IMR-90 (cell line): ENCODE results near the gene HNRNPU. TPM values are rescaled to one million over a fixed set of nuclear protein-coding genes. Genes with fewer than 3 reads are reported as not detected.
A peak's percentile ranks its signal among the peaks of the same experiment; 100 is the strongest.

Experiments used
- ATAC-seq: fragments of 200-7000 bp; cut with Tn5 transposase; 2 replicates; pipeline ENCODE4 v1.9.1; 2020; ENCODE audit warnings: low read depth, mild to moderate bottlenecking, moderate library complexity
- BruUV-seq: library from RNA; stranded (reverse); fragments of 400-500 nt; replicated peaks from 2 replicates; lab custom pipeline; 2021; lab: Mats Ljungman, UMichigan
- CTCF ChIA-PET: fragments of 300-600 bp; formaldehyde crosslinking; extraction: SDS; loops from one replicate; lab custom pipeline; 2021; ENCODE audit warnings: antibody characterized with exemption; lab: Yijun Ruan, JAX
- POLR2A ChIA-PET: fragments of 300-600 bp; sonication (Branson Sonifier 250); formaldehyde crosslinking; loops from one replicate; lab custom pipeline; 2022; ENCODE audit warnings: antibody characterized with exemption; ENCODE audit not compliant: unreplicated experiment; lab: Charles Lee
- DNase-seq: peaks from one replicate; pipeline ENCODE4 v3.0.0; 2013
- H2AFZ ChIP-seq: replicated peaks from 2 replicates; pipeline ENCODE3; 2013; ENCODE audit warnings: low read length, mild to moderate bottlenecking; ENCODE audit not compliant: poor library complexity
- H2AK5ac ChIP-seq: 2 replicates; pipeline ENCODE4 v1.6.1; 2013; ENCODE audit warnings: low read depth, low read length, inconsistent platforms
- H2AK9ac ChIP-seq: replicated peaks from 2 replicates; pipeline ENCODE3; 2013; ENCODE audit warnings: mild to moderate bottlenecking, low read depth, low read length, moderate library complexity; ENCODE audit not compliant: poor library complexity
- H2BK120ac ChIP-seq: 2 replicates; pipeline ENCODE4 v1.6.1; 2013; ENCODE audit warnings: low read depth, low read length, inconsistent platforms
- H2BK15ac ChIP-seq: 3 replicates; pipeline ENCODE4 v1.6.1; 2013; ENCODE audit warnings: low read depth, low read length, inconsistent platforms
- H2BK20ac ChIP-seq: 2 replicates; pipeline ENCODE4 v1.6.1; 2013; ENCODE audit warnings: low read depth, mild to moderate bottlenecking, inconsistent platforms, low read length, moderate library complexity
- H2BK5ac ChIP-seq: 2 replicates; pipeline ENCODE4 v1.6.1; 2013; ENCODE audit warnings: mild to moderate bottlenecking, low read depth, low read length, inconsistent platforms; ENCODE audit not compliant: poor library complexity, severe bottlenecking
- H3K14ac ChIP-seq: replicated peaks from 2 replicates; pipeline ENCODE4 v1.6.1; 2013; ENCODE audit warnings: low read depth, low read length, inconsistent platforms
- H3K18ac ChIP-seq: 2 replicates; pipeline ENCODE4 v1.6.1; 2013; ENCODE audit warnings: low read depth, low read length, control low read depth
- H3K23ac ChIP-seq: 2 replicates; pipeline ENCODE4 v1.6.1; 2013; ENCODE audit warnings: low read depth, low read length, inconsistent platforms
- H3K27ac ChIP-seq: 2 replicates; pipeline ENCODE4 v1.5.1; 2013; ENCODE audit warnings: mild to moderate bottlenecking, control low read depth, low read length; ENCODE audit not compliant: insufficient read depth
- H3K27me3 ChIP-seq: 2 replicates; pipeline ENCODE4 v1.6.1; 2013; ENCODE audit warnings: low read length; ENCODE audit not compliant: control insufficient read depth, insufficient read depth
- H3K36me3 ChIP-seq: 2 replicates; pipeline ENCODE4 v1.6.1; 2013; ENCODE audit warnings: low read length, mixed read lengths; ENCODE audit not compliant: control insufficient read depth, insufficient read depth
- H3K4ac ChIP-seq: 2 replicates; pipeline ENCODE4 v1.6.1; 2013; ENCODE audit warnings: low read depth, low read length, inconsistent platforms
- H3K4me1 ChIP-seq: 2 replicates; pipeline ENCODE4 v1.6.1; 2013; ENCODE audit warnings: low read length, mixed read lengths; ENCODE audit not compliant: control insufficient read depth, insufficient read depth
- H3K4me2 ChIP-seq: 2 replicates; pipeline ENCODE4 v1.6.1; 2013; ENCODE audit warnings: low read depth, mild to moderate bottlenecking, control low read depth, low read length, moderate library complexity
- H3K4me3 ChIP-seq: 2 replicates; pipeline ENCODE4 v1.5.1; 2013; ENCODE audit warnings: low read depth, mild to moderate bottlenecking, control low read depth, low read length, moderate library complexity; ENCODE audit not compliant: insufficient read depth
- H3K56ac ChIP-seq: 2 replicates; pipeline ENCODE4 v1.6.1; 2013; ENCODE audit warnings: low read length, inconsistent platforms; ENCODE audit not compliant: insufficient read depth; ENCODE audit errors: extremely low read depth
- H3K79me1 ChIP-seq, 2 experiments: 2 replicates each; pipeline ENCODE4 v1.6.1; 2013; ENCODE audit warnings: low read length in 2 of 2, inconsistent platforms in 1 of 2, low read depth in 1 of 2
- H3K9ac ChIP-seq: 2 replicates; pipeline ENCODE4 v1.6.1; 2013; ENCODE audit warnings: low read depth, low read length, control low read depth
- H3K9me1 ChIP-seq: 2 replicates; pipeline ENCODE4 v1.6.1; 2013; ENCODE audit warnings: low read length, inconsistent platforms; ENCODE audit not compliant: insufficient read depth
- H3K9me3 ChIP-seq: 2 replicates; pipeline ENCODE4 v1.6.1; 2013; ENCODE audit warnings: low read length; ENCODE audit not compliant: control insufficient read depth, insufficient read depth
- H4K20me1 ChIP-seq: 2 replicates; pipeline ENCODE4 v1.6.1; 2013; ENCODE audit warnings: low read length, inconsistent platforms; ENCODE audit not compliant: insufficient read depth
- H4K5ac ChIP-seq: 2 replicates; pipeline ENCODE4 v1.6.1; 2013; ENCODE audit warnings: mild to moderate bottlenecking, low read depth, low read length, control low read depth
- H4K8ac ChIP-seq, 2 experiments: 2 replicates each; pipeline ENCODE4 v1.6.1; 2013; ENCODE audit warnings: low read depth in 2 of 2, low read length in 2 of 2, control low read depth in 1 of 2, inconsistent platforms in 1 of 2
- H4K91ac ChIP-seq: 2 replicates; pipeline ENCODE4 v1.6.1; 2013; ENCODE audit warnings: low read depth, low read length, inconsistent platforms; ENCODE audit not compliant: insufficient read depth
- BHLHE40 ChIP-seq: fragments of 150-350 bp; IDR thresholded peaks from 2 replicates; pipeline ENCODE4 v1.6.1; 2016; ENCODE audit warnings: mild to moderate bottlenecking, low read depth, low read length
- CEBPB ChIP-seq: IDR thresholded peaks from 2 replicates; pipeline ENCODE4 v1.6.1; 2012; ENCODE audit warnings: low read depth, low read length, improper control_type of control experiment
- CHD1 ChIP-seq: IDR thresholded peaks from 2 replicates; pipeline ENCODE4 v1.6.1; 2012; ENCODE audit warnings: low read depth, low read length, improper control_type of control experiment
- ELK1 ChIP-seq: fragments of 150-350 bp; IDR thresholded peaks from 2 replicates; pipeline ENCODE4 v1.6.1; 2016; ENCODE audit warnings: low read depth, mild to moderate bottlenecking, low read length, moderate library complexity, borderline replicate concordance
- FOS ChIP-seq: fragments of 150-350 bp; IDR thresholded peaks from 2 replicates; pipeline ENCODE4 v1.6.1; 2016; ENCODE audit warnings: low read depth, low read length
- MAFK ChIP-seq: IDR thresholded peaks from 2 replicates; pipeline ENCODE4 v1.6.1; 2012; ENCODE audit warnings: low read depth, low read length, improper control_type of control experiment
- MAZ ChIP-seq: IDR thresholded peaks from 2 replicates; pipeline ENCODE4 v1.6.1; 2012; ENCODE audit warnings: low read depth, mild to moderate bottlenecking, low read length, improper control_type of control experiment, moderate library complexity, borderline replicate concordance
- MXI1 ChIP-seq: IDR thresholded peaks from 2 replicates; pipeline ENCODE4 v1.6.1; 2012; ENCODE audit warnings: low read depth, mild to moderate bottlenecking, low read length, moderate library complexity, borderline replicate concordance
- NFE2L2 ChIP-seq: fragments of 150-350 bp; IDR thresholded peaks from 2 replicates; pipeline ENCODE4 v1.6.1; 2016; ENCODE audit warnings: low read depth, mild to moderate bottlenecking, low read length
- POLR2A ChIP-seq: IDR thresholded peaks from 2 replicates; pipeline ENCODE4 v1.6.1; 2012; ENCODE audit warnings: mild to moderate bottlenecking, low read depth, low read length
- RCOR1 ChIP-seq: IDR thresholded peaks from 2 replicates; pipeline ENCODE4 v1.6.1; 2012; ENCODE audit warnings: mild to moderate bottlenecking, low read length, improper control_type of control experiment; ENCODE audit not compliant: insufficient replicate concordance
- SMC3 ChIP-seq: fragments of 150-350 bp; IDR thresholded peaks from 2 replicates; pipeline ENCODE4 v1.6.1; 2016; ENCODE audit warnings: low read depth, mild to moderate bottlenecking, antibody characterized with exemption, low read length, moderate library complexity
- WGBS, 2 experiments: methylation state at CpG; one replicate each; pipeline versions ENCODE4 v1.1.5 to v1.1.7; 2013; ENCODE audit warnings: missing lambda C conversion rate in 2 of 2; ENCODE audit not compliant: insufficient read length in 1 of 2; ENCODE audit errors: extremely low coverage in 2 of 2; 5-methylcytosine and 5-hydroxymethylcytosine counted together
- dilution Hi-C: fragments of 300-500 bp; cut with HindIII; formaldehyde crosslinking; loops from one replicate; pipeline ENCODE4 v1.14.3; 2018; ENCODE audit warnings: low sequenced_read_pairs; ENCODE audit not compliant: unreplicated experiment
- in situ Hi-C: fragments of 300-500 bp; cut with MboI; formaldehyde crosslinking; loops from 3 replicates; pipeline ENCODE4 v1.14.3; 2019; ENCODE audit warnings: low sequenced_read_pairs, inconsistent platforms, mixed read lengths
- intact Hi-C: fragments of 100-400 bp; cut with micrococcal nuclease; formaldehyde crosslinking; loops from 2 replicates; pipeline ENCODE4 v1.10.0; 2022
- polyA plus RNA-seq, 3 experiments: library from polyadenylated mRNA; depleted of rRNA; stranded (reverse); fragments of >200 nt; gene quantifications; 2 replicates each; pipeline ENCODE4 v1.2.3, GENCODE V29; 2012; ENCODE audit warnings: low replicate concordance in 1 of 3
- total RNA-seq: library from RNA; depleted of rRNA; stranded (reverse); fragments of >200 nt; gene quantifications from 2 replicates; pipeline ENCODE4 v1.2.3, GENCODE V29; 2012

Gene HNRNPU
- total and polyA plus RNA-seq, 2 of the 4 experiments (the other 2 are of a cell fraction): 151 to 169 TPM

GRCh38 chr1:244834543-244835275, 29.6 kb downstream of the HNRNPU start:
- Histone ChIP-seq H3K4ac (peak overlapping the region; percentile 97), H4K20me1 (peaks cover 9% of the 10 kb centered on the region), H2BK5ac (peak overlapping the region; percentile 97), H2BK15ac (peak overlapping the region; percentile 26; the same call in 2 of the 3 replicates), H3K79me1 (peaks cover 6 to 20% of the 10 kb centered on the region in 2 experiments; a peak in 3 of 4 replicates), H4K5ac (peak overlapping the region; percentile 70), H2BK20ac (peak overlapping the region; percentile 50), H3K14ac (peak overlapping the region; percentile 94), H3K27me3 (no peaks in the 10 kb centered on the region), H3K4me1 (peaks cover 2% of the 10 kb centered on the region; the same call in 1 of the 2 replicates), H3K18ac (peak overlapping the region; percentile 89), H3K9me1 (peaks cover 2% of the 10 kb centered on the region), H3K4me2 (peak overlapping the region; percentile 87), H2BK120ac (peak overlapping the region; percentile 88), H3K9ac (peak overlapping the region; percentile 91), H3K4me3 (peak overlapping the region; percentile 68), H3K56ac (peak overlapping the region; percentile 99), H4K91ac (peak overlapping the region; percentile 95), H2AFZ (peak overlapping the region; percentile 88), H2AK9ac (peak overlapping the region; percentile 96), H3K23ac (peak overlapping the region; percentile 91; the same call in 1 of the 2 replicates), H4K8ac (peak overlapping the region; percentile 61 to 97), H2AK5ac (peak overlapping the region; percentile 92), H3K36me3 (peaks cover 3% of the 10 kb centered on the region), H3K9me3 (no peaks in the 10 kb centered on the region), H3K27ac (peak overlapping the region; percentile 97)
- 0% methylated on average over 15 of the region's 49 CpGs; no CpG with 5 or more reads in 1 of the 2 experiments for WGBS, 2 experiments
- no TSS peak for BruUV-seq
- POLR2A ChIA-PET: interaction anchor here (0.8 kb wide), 1 partner anchor 12 kb away, joined by 5 read pairs; no protein-coding TSS in a partner anchor
- intact Hi-C loops (loop anchor here (1.0 to 2.0 kb wide), 2 partner anchors 136 to 182 kb away; partner anchors contain the start of gene DESI2), dilution Hi-C loops (no loop called here), in situ Hi-C loops (loop anchor here (10.0 kb wide), 1 partner anchor 210 kb away; no protein-coding TSS in a partner anchor)
- CTCF ChIA-PET: interaction anchor here (0.8 to 1.0 kb wide), 3 partner anchors 12 to 34 kb away, joined by 3 to 4 read pairs (median 3); no protein-coding TSS in a partner anchor
- ATAC-seq: peak; percentile 55
- peak; percentile 92 for DNase-seq
- TF ChIP-seq MAZ: no peak
- TF ChIP-seq POLR2A: peak; percentile 84
- peak; percentile 90; the same call in 1 of the 2 replicates for TF ChIP-seq MXI1
- TF ChIP-seq CHD1: peak; percentile 60; the same call in 1 of the 2 replicates
- TF ChIP-seq NFE2L2: peak; percentile 40
- TF ChIP-seq FOS: no peak
- no peak for TF ChIP-seq ELK1
- TF ChIP-seq BHLHE40: peak; percentile 26; the same call in 1 of the 2 replicates
- TF ChIP-seq MAFK: 0 out of 2 replicates have a peak, but pooled peaks have one; percentile 53
- peak; percentile 54 for TF ChIP-seq RCOR1
- TF ChIP-seq CEBPB: peak; percentile 95
- no peak for TF ChIP-seq SMC3
